SK-N-MC (cell line): Measurements from ENCODE around the gene CLK1.

Source experiments
- EZH2 ChIP-seq: fragments of 200-600 bp; sonication (generic); IDR thresholded peaks from one replicate; pipeline ENCODE4 v1.6.1; 2017; ENCODE audit warnings: antibody characterized with exemption
- FOXP2 ChIP-seq: optimal IDR thresholded peaks from 2 replicates; pipeline ENCODE3; 2011; ENCODE audit warnings: mild to moderate bottlenecking, moderate library complexity; ENCODE audit not compliant: insufficient read depth; ENCODE audit errors: extremely low read length, control extremely low read depth
- POLR2AphosphoS5 ChIP-seq: IDR thresholded peaks from 2 replicates; pipeline ENCODE4 v1.6.1; 2012; ENCODE audit warnings: mild to moderate bottlenecking, low read depth, low read length, borderline replicate concordance

- TF ChIP-seq POLR2AphosphoS5 (peak; percentile 99), EZH2 (no peak), FOXP2 (peak; percentile 28)
These were observed at the start of gene CLK1 for GRCh38 chr2:200864176-200865034.
